Aorta (tissue), 5 donors: ENCODE measurements around the gene CDH23. TPM values are rescaled to one million over a fixed set of nuclear protein-coding genes. Genes with fewer than 3 reads are reported as not detected.

Experiments used
- ATAC-seq: fragments of 200-7000 bp; cut with Tn5 transposase; one replicate; pipeline ENCODE4 v1.9.1; 2022; ENCODE audit warnings: moderate library complexity; ENCODE audit not compliant: low FRiP score
- DNase-seq, 2 donors: peaks; one replicate each; pipeline ENCODE4 v3.0.0-alpha.2; 2020
- H3K27ac ChIP-seq, 2 donors: one replicate each; pipeline ENCODE4 v1.5.1; 2013; ENCODE audit warnings: low read length in 2 of 2, mild to moderate bottlenecking in 2 of 2, moderate library complexity in 2 of 2, control low read depth in 1 of 2, inconsistent platforms in 1 of 2, low read depth in 1 of 2
- H3K27me3 ChIP-seq, 2 donors: one replicate each; pipeline ENCODE4 v1.6.1; 2013; ENCODE audit warnings: control low read depth in 1 of 2, low read length in 1 of 2, mild to moderate bottlenecking in 1 of 2, moderate library complexity in 1 of 2; ENCODE audit not compliant: insufficient read depth in 2 of 2, control insufficient read depth in 1 of 2
- H3K36me3 ChIP-seq, 2 donors: one replicate each; pipeline ENCODE4 v1.6.1; 2013; ENCODE audit warnings: control low read depth in 1 of 2, low read length in 1 of 2, mild to moderate bottlenecking in 1 of 2; ENCODE audit not compliant: insufficient read depth in 2 of 2, control insufficient read depth in 1 of 2
- H3K4me1 ChIP-seq, 2 donors: one replicate each; pipeline ENCODE4 v1.6.1; 2013; ENCODE audit warnings: low read length in 2 of 2, control low read depth in 1 of 2, mild to moderate bottlenecking in 1 of 2, moderate library complexity in 1 of 2; ENCODE audit not compliant: insufficient read depth in 2 of 2, control insufficient read depth in 1 of 2
- H3K4me3 ChIP-seq, 2 donors: one replicate each; pipeline ENCODE4 v1.5.1; 2013; ENCODE audit warnings: low read length in 2 of 2, control low read depth in 1 of 2, mild to moderate bottlenecking in 1 of 2
- H3K9me3 ChIP-seq: one replicate; pipeline ENCODE4 v1.6.1; 2013; ENCODE audit warnings: mild to moderate bottlenecking, low read length; ENCODE audit not compliant: control insufficient read depth
- WGBS, 2 donors: extraction: QIAGEN DNeasy Blood & Tissue Kit; methylation state at CpG; one replicate each; pipeline ENCODE4 v1.1.7; 2013; 5-methylcytosine and 5-hydroxymethylcytosine counted together
- intact Hi-C, 2 donors: fragments of 100-400 bp; cut with DNase I; formaldehyde crosslinking; loops; one replicate each; pipeline versions ENCODE4 v1.14.2 to v1.15.0; 2022
- polyA plus RNA-seq, 2 donors: library from polyadenylated mRNA; stranded (reverse); fragments of 200-250 nt; gene quantifications; one replicate each; pipeline ENCODE4 v1.2.3, GENCODE V29; 2013
- total RNA-seq, 2 donors: library from RNA; stranded (reverse); fragmentation: NEBNext Ultra II Directional; extraction: Animal tissue kit (Norgen Biotek cat#: 25700); gene quantifications; one replicate each; pipeline ENCODE4 v1.2.1, GENCODE V29; 2021
- donor health status: healthy with polysubstance abuse.
- donor health status: Bipolar disorder and iron deficiency.
- donor health status: DM: no; HTN: no; CAD: no.
- donor health status: DM: no; HTN: no; CAD: no.
- donor health status: DM: yes; HTN: yes; CAD: no.

The CDH23 gene
- total and polyA plus RNA-seq, 4 donors = 0.50 to 16.6 (median 7.3) TPM

DNA sequence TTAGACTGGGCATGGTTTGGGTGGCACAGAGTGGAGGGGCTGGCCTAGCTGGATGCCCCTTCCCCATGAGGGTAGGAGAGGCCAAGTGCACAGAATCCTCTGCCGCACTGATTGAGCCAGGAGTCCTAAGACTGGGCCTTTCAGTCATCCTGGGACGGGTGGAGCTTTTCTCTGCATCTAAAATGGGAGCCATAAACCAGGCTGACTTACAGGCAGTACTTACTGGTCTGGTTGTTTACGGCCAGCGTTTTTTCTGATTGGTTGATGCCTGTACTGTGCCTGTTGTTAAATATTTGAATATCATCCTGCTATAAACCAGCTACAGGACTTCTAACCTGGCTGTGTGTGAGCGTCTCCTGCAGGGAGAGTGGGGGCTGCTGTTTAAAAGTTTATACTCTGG is 107.8 kb downstream of the CDH23 start:
- no peak for ATAC-seq
- Histone ChIP-seq H3K4me3 (no peak overlapping the region), H3K27me3 (no peaks in the 10 kb centered on the region), H3K4me1 (no peaks in the 10 kb centered on the region), H3K27ac (no peak overlapping the region), H3K9me3 (no peaks in the 10 kb centered on the region), H3K36me3 (no peaks in the 10 kb centered on the region)
- peak in 1 of 2 donors; percentile 8 for DNase-seq
- intact Hi-C loops = no loop called here
- 65 to 71% methylated on average over 5 of the region's 5 CpGs for WGBS, 2 donors

DNA sequence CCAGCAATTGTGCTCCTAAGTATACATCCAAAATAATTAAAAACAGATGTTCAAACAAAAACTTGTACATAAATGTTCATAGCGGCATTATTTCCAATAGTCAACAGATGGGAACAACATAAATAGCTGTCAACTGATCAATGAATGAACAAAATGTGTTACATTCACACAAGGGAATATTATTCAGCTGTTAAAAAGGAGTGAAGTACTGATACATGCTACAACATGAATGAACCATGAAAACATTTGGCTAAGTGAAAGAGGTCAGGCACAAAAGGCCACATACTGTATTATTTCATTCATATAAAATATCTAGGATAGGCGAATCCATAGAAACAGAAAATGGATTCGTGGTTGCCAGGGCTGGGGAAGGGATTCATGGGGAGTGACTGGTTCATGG is 109.1 kb downstream of the CDH23 start:
- DNase-seq (no peak), ATAC-seq (no peak)
- H3K4me3 ChIP-seq = no peak overlapping the region
- no peaks in the 10 kb centered on the region for H3K4me1 ChIP-seq
- WGBS, 2 donors = 93 to 97% methylated on average over 3 of the region's 3 CpGs
- H3K9me3 ChIP-seq = no peaks in the 10 kb centered on the region
- intact Hi-C loops = no loop called here
- H3K27ac ChIP-seq = no peak overlapping the region
- no peaks in the 10 kb centered on the region for H3K36me3 ChIP-seq
- H3K27me3 ChIP-seq = no peaks in the 10 kb centered on the region

DNA sequence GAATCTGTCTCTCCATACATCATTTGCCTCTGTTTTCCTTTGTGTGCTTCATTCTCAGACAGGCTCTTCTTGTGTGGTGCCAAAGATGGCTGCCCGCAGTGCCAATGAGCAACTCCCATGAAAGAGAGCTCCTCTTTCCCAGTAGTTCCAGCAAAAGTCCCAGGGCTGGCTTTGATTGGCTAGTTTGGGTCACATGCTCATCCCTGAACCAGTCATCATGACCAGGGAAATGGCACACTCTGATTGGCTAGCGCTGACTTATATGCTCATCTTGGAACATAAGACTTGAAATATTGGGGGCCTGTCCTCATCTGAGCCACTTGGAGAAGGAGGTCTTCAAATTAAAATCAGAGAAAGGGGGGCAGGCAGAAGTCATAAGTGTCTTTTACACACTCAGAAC is 112.7 kb downstream of the CDH23 start:
- 48 to 68% methylated on average over 2 of the region's 2 CpGs for WGBS, 2 donors
- DNase-seq (no peak), ATAC-seq (no peak)
- H3K27ac ChIP-seq = no peak overlapping the region
- H3K36me3 ChIP-seq = no peaks in the 10 kb centered on the region
- no peaks in the 10 kb centered on the region for H3K9me3 ChIP-seq
- no peak overlapping the region for H3K4me3 ChIP-seq
- intact Hi-C loops = no loop called here
- no peaks in the 10 kb centered on the region for H3K4me1 ChIP-seq
- H3K27me3 ChIP-seq = no peaks in the 10 kb centered on the region

DNA sequence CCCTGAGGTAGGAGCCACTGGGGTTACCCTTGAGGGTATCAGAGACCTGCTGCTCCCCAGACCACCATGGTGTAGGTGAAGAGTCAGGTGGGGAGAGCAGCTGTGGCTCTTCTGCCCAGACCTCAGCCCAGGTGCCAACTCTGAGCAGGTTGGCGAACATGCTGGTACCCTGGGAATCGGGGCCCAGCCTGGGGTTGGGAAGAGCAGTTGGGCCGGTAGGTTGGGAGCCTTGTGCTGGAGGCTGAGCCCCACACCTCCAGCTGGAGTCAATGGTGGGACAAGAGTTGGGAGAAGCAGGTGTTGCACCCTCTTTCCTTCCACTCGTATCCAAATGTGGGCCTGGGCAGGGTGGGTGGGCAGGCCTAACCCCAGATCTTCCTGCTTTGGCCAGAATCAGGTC is 114.5 kb downstream of the CDH23 start:
- H3K4me3 ChIP-seq = no peak overlapping the region
- H3K36me3 ChIP-seq = no peaks in the 10 kb centered on the region
- intact Hi-C loops = no loop called here
- 94 to 96% methylated on average over 4 of the region's 4 CpGs for WGBS, 2 donors
- H3K9me3 ChIP-seq = no peaks in the 10 kb centered on the region
- no peaks in the 10 kb centered on the region for H3K27me3 ChIP-seq
- H3K4me1 ChIP-seq = no peaks in the 10 kb centered on the region
- DNase-seq = no peak
- H3K27ac ChIP-seq = no peak overlapping the region
- no peak for ATAC-seq

DNA sequence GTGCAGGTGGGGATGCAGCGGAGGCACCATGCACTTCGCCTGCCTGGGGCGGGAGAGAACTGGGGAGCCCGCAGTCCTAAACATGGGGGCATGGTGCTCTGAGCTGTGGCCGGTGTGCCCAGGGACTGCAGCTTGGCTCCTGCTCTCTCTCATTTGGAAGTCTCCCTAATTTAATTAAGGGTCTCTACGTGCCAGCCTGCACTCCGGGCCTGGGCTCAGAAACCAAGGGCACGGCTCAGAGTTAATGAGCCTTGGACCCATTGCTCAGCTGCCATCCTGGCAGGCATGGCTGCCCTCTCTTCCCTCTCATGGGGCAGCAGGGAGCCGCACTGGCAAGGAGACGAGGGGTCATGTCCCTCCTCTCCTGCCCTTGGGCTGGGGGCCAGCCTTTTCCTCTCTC is 115.6 kb downstream of the CDH23 start:
- H3K27ac ChIP-seq = no peak overlapping the region
- no peaks in the 10 kb centered on the region for H3K27me3 ChIP-seq
- intact Hi-C loops = no loop called here
- no peaks in the 10 kb centered on the region for H3K36me3 ChIP-seq
- no peaks in the 10 kb centered on the region for H3K4me1 ChIP-seq
- ATAC-seq (no peak), DNase-seq (no peak)
- WGBS, 2 donors = 82 to 87% methylated on average over 10 of the region's 10 CpGs
- no peak overlapping the region for H3K4me3 ChIP-seq
- H3K9me3 ChIP-seq = no peaks in the 10 kb centered on the region

DNA sequence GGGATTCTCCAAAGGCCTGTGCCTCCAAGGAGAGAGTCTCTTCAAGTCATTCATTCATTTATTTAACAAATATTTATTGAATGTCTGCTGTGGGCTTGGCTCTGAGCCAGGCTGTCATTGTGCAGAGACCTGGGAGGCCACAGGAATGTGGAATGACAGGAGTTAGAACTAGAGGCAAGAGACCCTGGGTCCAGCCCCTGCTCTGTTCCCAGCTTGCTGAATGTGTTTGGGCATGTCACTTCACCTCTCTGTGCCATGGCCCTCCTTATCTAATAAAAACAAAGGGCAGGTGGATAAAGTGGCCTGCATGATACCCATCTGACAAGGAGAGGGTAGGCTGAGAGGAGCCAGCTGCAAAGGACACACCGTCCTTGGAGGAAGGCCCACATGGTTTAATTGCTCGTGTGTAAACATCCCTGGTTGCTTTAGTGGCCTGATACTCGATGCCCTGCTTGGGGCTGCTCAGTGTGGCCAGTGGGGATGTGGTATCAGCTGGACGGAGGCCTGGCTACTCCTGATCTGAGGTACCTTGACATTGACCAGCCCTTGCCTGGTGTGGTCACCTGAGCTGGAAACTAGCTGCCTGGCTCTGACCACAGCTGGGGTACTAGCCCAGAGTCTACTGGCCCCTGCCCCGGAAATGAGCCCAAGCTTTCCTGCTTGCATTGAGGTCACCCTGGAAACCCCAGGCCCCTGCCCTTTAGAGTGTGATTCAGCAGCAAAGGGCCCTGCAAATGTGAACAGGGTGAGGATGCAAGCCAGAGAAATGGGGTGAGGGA is 116.2 kb downstream of the CDH23 start:
- no peaks in the 10 kb centered on the region for H3K9me3 ChIP-seq
- H3K27ac ChIP-seq = no peak overlapping the region
- peak in 1 of 2 donors; percentile 43 for DNase-seq
- H3K4me1 ChIP-seq = no peaks in the 10 kb centered on the region
- 74 to 75% methylated on average over 5 of the region's 5 CpGs for WGBS, 2 donors
- no peaks in the 10 kb centered on the region for H3K36me3 ChIP-seq
- H3K27me3 ChIP-seq = no peaks in the 10 kb centered on the region
- intact Hi-C loops = no loop called here
- ATAC-seq = no peak
- H3K4me3 ChIP-seq = no peak overlapping the region

DNA sequence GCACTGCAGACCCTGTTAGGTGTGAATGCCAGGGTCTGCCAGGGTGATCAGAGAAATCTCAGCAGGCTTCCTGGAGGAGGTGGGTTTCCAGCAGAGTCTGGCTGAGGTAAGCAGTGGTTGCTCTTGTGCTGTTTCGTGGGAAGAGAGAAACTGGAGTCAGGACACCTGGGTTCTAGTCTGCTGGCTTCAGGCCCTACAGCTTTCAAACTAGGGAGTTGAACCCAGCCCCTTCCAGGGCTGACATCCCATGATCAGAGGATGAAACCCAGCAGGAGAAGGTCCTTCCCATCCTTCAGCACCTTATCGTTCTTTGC is 116.8 kb downstream of the CDH23 start:
- Histone ChIP-seq H3K4me3 (no peak overlapping the region), H3K27ac (no peak overlapping the region), H3K36me3 (no peaks in the 10 kb centered on the region), H3K9me3 (no peaks in the 10 kb centered on the region), H3K4me1 (no peaks in the 10 kb centered on the region), H3K27me3 (no peaks in the 10 kb centered on the region)
- ATAC-seq (no peak), DNase-seq (no peak)
- intact Hi-C loops = no loop called here
- 88 to 89% methylated on average over 2 of the region's 2 CpGs for whole genome bisulfite sequencing, 2 donors

DNA sequence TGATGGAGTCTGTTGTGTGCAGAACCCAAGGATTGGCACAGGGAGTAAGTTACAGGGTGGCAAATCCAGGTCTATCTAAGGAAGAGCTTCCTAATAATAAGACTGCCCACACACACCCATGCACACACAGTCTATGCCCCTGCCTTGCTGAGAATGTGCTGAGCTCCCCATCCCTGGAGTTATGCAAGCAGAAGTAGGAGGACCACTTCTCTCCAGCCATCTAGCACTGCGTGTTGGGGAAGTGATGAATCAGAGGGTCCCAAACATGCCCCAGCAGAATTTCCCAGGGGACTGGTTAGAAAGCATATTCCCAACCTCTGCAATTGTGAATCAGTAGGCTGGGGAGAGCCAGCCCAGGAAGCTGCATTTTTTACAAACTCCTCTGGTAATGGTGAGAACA is 117.2 kb downstream of the CDH23 start:
- 52 to 70% methylated on average over 1 of the region's 1 CpG for WGBS, 2 donors
- H3K4me1 ChIP-seq = no peaks in the 10 kb centered on the region

DNA sequence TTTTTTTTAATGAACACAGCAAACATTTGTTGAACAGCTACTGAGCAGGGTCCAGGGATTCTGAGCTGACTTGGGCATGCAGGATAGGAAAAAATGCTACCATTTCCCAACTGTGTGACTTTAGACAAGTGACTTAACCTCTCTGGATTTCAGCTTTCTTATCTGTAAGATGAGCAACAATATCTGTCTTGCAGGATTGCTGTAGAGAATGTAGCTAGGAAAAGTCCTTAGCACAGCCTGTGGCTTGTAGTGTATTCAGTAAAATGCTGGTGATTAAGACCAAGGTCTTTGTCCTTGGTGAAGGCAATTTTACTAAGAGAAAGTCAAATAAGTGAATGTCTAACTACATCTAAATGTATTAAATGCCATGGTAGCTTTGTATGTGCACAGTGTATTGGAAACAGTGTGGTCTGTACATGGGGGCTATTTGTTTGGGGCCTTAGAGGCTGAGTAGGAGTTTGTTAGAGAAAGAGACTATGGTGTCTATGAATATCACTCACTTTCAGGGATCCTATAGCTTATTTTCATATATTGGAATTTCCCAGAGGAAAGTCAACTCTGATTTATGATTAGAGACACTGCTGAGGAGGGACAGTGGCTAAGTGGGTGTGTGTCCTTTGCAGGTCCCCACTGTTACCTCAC is 118.9 kb downstream of the CDH23 start:
- H3K27me3 ChIP-seq = no peaks in the 10 kb centered on the region
- H3K4me3 ChIP-seq = no peak overlapping the region
- no peak for DNase-seq
- no peaks in the 10 kb centered on the region for H3K4me1 ChIP-seq
- H3K27ac ChIP-seq = no peak overlapping the region
- intact Hi-C loops = no loop called here
- no peak for ATAC-seq
- no peaks in the 10 kb centered on the region for H3K9me3 ChIP-seq
- H3K36me3 ChIP-seq = no peaks in the 10 kb centered on the region

More for the DNA sequence above, 117.2 kb downstream of the CDH23 start:
- no peak overlapping the region for H3K27ac ChIP-seq
- no peak for ATAC-seq
- H3K36me3 ChIP-seq = no peaks in the 10 kb centered on the region
- no peak overlapping the region for H3K4me3 ChIP-seq
- H3K27me3 ChIP-seq = no peaks in the 10 kb centered on the region
- intact Hi-C loops = no loop called here
- no peak for DNase-seq
- no peaks in the 10 kb centered on the region for H3K9me3 ChIP-seq
